GM12874 (cell line): Measurements from ENCODE around the gene SUN3.

ENCODE experiments used
- CTCF ChIP-seq: IDR thresholded peaks from 2 replicates; pipeline ENCODE4 v1.5.1; 2011; ENCODE audit warnings: low read depth, mild to moderate bottlenecking, control low read depth, low read length, moderate library complexity; ENCODE audit not compliant: insufficient read depth

Gene SUN3

GRCh38 chr7:48031111-48031510 lies 2.2 kb upstream of the SUN3 start:
- TF ChIP-seq CTCF = no peak

GRCh38 chr7:48025624-48026023 lies 3.3 kb downstream of the SUN3 start:
- no peak for TF ChIP-seq CTCF

- no peak for TF ChIP-seq CTCF
Measured at GRCh38 chr7:48017674-48018073, 11.2 kb downstream of the SUN3 start.

- TF ChIP-seq CTCF = no peak
Measured at GRCh38 chr7:48016641-48017040, 12.3 kb downstream of the SUN3 start.

- no peak for TF ChIP-seq CTCF
Measured at GRCh38 chr7:48011951-48012350, 17.0 kb downstream of the SUN3 start.

- no peak for TF ChIP-seq CTCF
Measured at GRCh38 chr7:48011323-48011722, 17.6 kb downstream of the SUN3 start.

GRCh38 chr7:48009954-48010353 lies 19.0 kb downstream of the SUN3 start:
- no peak for TF ChIP-seq CTCF

GRCh38 chr7:48009257-48009656 lies 19.6 kb downstream of the SUN3 start:
- TF ChIP-seq CTCF = no peak
